Glutamatergic neuron (in vitro differentiated cells): Measurements from ENCODE around the gene TNC. TPM values are rescaled to one million over a fixed set of nuclear protein-coding genes. Genes with fewer than 3 reads are reported as not detected.

Source experiments
- DNase-seq: peaks from one replicate; pipeline ENCODE4 v3.0.0; 2022
- H3K27ac Mint-ChIP-seq: one replicate; pipeline ENCODE4 v1.8.0; 2020; ENCODE audit warnings: mild to moderate bottlenecking, mixed read lengths, inconsistent platforms; ENCODE audit not compliant: unreplicated experiment
- H3K27me3 Mint-ChIP-seq: one replicate; pipeline ENCODE4 v1.8.0; 2020; ENCODE audit warnings: mild to moderate bottlenecking, moderate library complexity, mixed read lengths, inconsistent platforms; ENCODE audit not compliant: unreplicated experiment
- H3K36me3 Mint-ChIP-seq: one replicate; pipeline ENCODE4 v1.8.0; 2020; ENCODE audit warnings: mild to moderate bottlenecking, mixed read lengths, inconsistent platforms; ENCODE audit not compliant: unreplicated experiment
- H3K4me1 Mint-ChIP-seq: one replicate; pipeline ENCODE4 v1.8.0; 2020; ENCODE audit warnings: mild to moderate bottlenecking, low read depth, mixed read lengths, inconsistent platforms; ENCODE audit not compliant: unreplicated experiment
- H3K4me3 Mint-ChIP-seq: one replicate; pipeline ENCODE4 v1.8.0; 2020; ENCODE audit warnings: mild to moderate bottlenecking, mixed read lengths, inconsistent platforms; ENCODE audit not compliant: unreplicated experiment
- H3K9me3 Mint-ChIP-seq: one replicate; pipeline ENCODE4 v1.8.0; 2020; ENCODE audit warnings: mild to moderate bottlenecking, moderate library complexity, mixed read lengths, inconsistent platforms; ENCODE audit not compliant: unreplicated experiment
- CTCF ChIP-seq: fragments of 200-600 bp; sonication (generic); IDR thresholded peaks from one replicate; pipeline ENCODE4 v1.5.0; 2021; ENCODE audit not compliant: partially characterized antibody, unreplicated experiment
- total RNA-seq: library from RNA; stranded (reverse); fragmentation: NEBNext Ultra II Directional; extraction: Animal tissue kit (Norgen Biotek cat#: 25700); gene quantifications from one replicate; pipeline ENCODE4 v1.2.1, GENCODE V29; 2021; ENCODE audit not compliant: unreplicated experiment

Gene TNC
- total RNA-seq, 1 donor from 2014 or later = 34.5 TPM

- H3K9me3 Mint-ChIP-seq = peaks cover 1% of the 10 kb centered on the region
- H3K36me3 Mint-ChIP-seq = no peaks in the 10 kb centered on the region
- no peak overlapping the region for H3K4me3 Mint-ChIP-seq
- DNase-seq = no peak
- H3K27ac Mint-ChIP-seq = no peak overlapping the region
- TF ChIP-seq CTCF = no peak
- H3K27me3 Mint-ChIP-seq = peaks cover 2% of the 10 kb centered on the region
- H3K4me1 Mint-ChIP-seq = no peaks in the 10 kb centered on the region
These were observed 44.5 kb downstream of the TNC start for GRCh38 chr9:115073456-115073855.

GRCh38 chr9:115071176-115071575, 46.8 kb downstream of the TNC start:
- DNase-seq = no peak
- no peak overlapping the region for H3K4me3 Mint-ChIP-seq

GRCh38 chr9:115069771-115070170, 48.2 kb downstream of the TNC start:
- Mint-ChIP-seq H3K4me3 (no peak overlapping the region), H3K27ac (no peak overlapping the region), H3K36me3 (no peaks in the 10 kb centered on the region), H3K9me3 (peaks cover 1% of the 10 kb centered on the region), H3K27me3 (peaks cover 2% of the 10 kb centered on the region), H3K4me1 (no peaks in the 10 kb centered on the region)
- no peak for DNase-seq
- TF ChIP-seq CTCF = no peak

More at GRCh38 chr9:115071176-115071575, 46.8 kb downstream of the TNC start:
- Mint-ChIP-seq H3K9me3 (peaks cover 1% of the 10 kb centered on the region), H3K36me3 (no peaks in the 10 kb centered on the region), H3K27ac (no peak overlapping the region), H3K27me3 (peaks cover 2% of the 10 kb centered on the region), H3K4me1 (no peaks in the 10 kb centered on the region)
- TF ChIP-seq CTCF = no peak

GRCh38 chr9:115069302-115069701, 48.7 kb downstream of the TNC start:
- H3K36me3 Mint-ChIP-seq = no peaks in the 10 kb centered on the region
- H3K4me3 Mint-ChIP-seq = no peak overlapping the region
- H3K4me1 Mint-ChIP-seq = no peaks in the 10 kb centered on the region

GRCh38 chr9:115068031-115068430, 49.9 kb downstream of the TNC start:
- DNase-seq = no peak
- Mint-ChIP-seq H3K27ac (no peak overlapping the region), H3K9me3 (peaks cover 1% of the 10 kb centered on the region), H3K36me3 (no peaks in the 10 kb centered on the region), H3K27me3 (peaks cover 2% of the 10 kb centered on the region), H3K4me3 (no peak overlapping the region), H3K4me1 (no peaks in the 10 kb centered on the region)
- TF ChIP-seq CTCF = no peak

More at GRCh38 chr9:115069302-115069701, 48.7 kb downstream of the TNC start:
- Mint-ChIP-seq H3K27ac (no peak overlapping the region), H3K27me3 (peaks cover 2% of the 10 kb centered on the region), H3K9me3 (peaks cover 1% of the 10 kb centered on the region)
- DNase-seq = no peak
- no peak for TF ChIP-seq CTCF
